GM18526 (cell line): Measurements from ENCODE around the gene MEN1.
A peak's percentile ranks its signal among the peaks of the same experiment; 100 is the strongest.

Experiments
- POLR2A ChIP-seq: IDR thresholded peaks from 3 replicates; pipeline ENCODE4 v1.6.1; 2011; ENCODE audit not compliant: insufficient read length; ENCODE audit errors: extremely low read depth

MEN1 gene

GRCh38 chr11:64826578-64827450 is 16.5 kb upstream of the MEN1 start:
- TF ChIP-seq POLR2A, result no peak

GRCh38 chr11:64826062-64826461 is 15.7 kb upstream of the MEN1 start:
- TF ChIP-seq POLR2A, result no peak

DNA sequence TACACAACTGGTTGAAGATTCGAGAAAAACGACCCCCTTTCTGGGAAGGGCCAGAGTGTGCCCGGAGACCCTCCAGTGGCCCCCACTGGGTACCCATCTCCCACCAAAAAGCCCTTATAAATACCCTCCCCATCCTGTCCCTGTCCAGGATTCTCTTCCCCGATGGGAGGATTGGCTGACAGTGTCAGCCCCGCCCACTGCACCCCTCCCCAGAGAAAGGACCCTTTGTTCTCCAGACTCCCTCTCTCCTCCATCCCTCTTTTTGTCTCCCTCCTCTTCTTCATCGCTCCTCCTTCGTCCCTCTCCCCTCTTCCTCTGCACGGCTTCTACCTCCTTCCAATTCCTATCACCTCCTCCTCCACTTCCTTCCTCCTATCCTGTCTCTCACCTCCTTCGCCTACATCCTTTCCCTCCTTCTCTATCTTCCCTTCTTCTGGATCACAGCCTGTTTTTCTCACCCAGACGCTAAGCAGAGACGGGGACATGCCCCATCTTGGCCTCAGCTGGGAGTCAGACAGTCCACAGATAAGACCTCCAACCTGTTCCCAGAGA is 13.3 kb upstream of the MEN1 start:
- no peak for TF ChIP-seq POLR2A

GRCh38 chr11:64817476-64817875 is 7.1 kb upstream of the MEN1 start:
- TF ChIP-seq POLR2A, result no peak

GRCh38 chr11:64814712-64815187 is 4.4 kb upstream of the MEN1 start:
- TF ChIP-seq POLR2A, result no peak

- no peak for TF ChIP-seq POLR2A
These were observed 3.5 kb upstream of the MEN1 start for GRCh38 chr11:64813826-64814225.

GRCh38 chr11:64810891-64811272 is 531 bp upstream of the MEN1 start:
- TF ChIP-seq POLR2A, result no peak

- TF ChIP-seq POLR2A, result no peak
These were observed 540 bp downstream of the MEN1 start for GRCh38 chr11:64809781-64810241.

DNA sequence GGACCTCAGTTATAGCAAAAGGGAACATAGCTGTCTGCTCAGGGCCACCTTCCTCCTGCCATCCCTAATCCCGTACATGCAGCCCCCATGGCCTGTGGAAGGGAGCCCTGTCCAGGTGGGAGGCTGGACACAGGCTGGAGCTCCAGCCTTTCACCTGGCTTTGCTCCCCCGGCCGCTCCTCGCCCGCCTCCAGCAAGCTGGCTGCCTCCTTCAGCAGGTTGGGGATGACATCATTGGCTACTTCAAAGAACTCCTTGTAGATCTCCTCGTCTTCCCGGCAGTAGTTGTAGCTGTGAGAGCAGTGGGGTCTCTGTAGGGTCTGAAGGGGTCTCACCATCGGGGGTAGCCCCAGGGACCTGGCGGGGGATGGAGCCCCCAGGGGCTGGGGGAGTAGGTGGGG is 4.9 kb downstream of the MEN1 start:
- TF ChIP-seq POLR2A, result no peak

GRCh38 chr11:64804346-64805210 is 5.8 kb downstream of the MEN1 start:
- no peak for TF ChIP-seq POLR2A

DNA sequence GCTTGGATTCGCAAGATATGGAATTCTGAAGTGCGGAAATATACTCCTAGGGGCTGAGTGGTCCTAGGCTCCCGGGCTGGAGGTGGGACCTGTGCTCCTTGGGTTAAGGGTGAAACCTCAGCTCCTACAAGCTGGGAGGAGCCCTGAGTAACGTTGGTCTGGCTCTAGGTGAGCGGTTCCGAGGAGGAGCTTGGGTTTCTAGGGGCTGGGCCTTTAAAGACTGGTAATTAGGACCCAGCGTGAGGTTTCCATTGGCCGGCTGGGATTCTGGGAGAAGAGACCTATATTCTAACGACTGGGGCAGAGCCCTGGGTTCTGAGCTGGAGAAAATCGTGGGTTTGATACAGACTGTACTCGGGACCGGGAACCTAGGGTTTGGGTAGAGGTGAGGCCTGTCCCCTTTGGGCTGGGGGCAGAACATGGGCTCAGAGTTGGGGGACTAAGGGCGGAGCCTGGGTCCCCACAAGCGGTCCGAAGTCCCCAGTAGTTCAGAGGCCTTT is 6.5 kb downstream of the MEN1 start:
- TF ChIP-seq POLR2A, result no peak

- peak; percentile 62 for TF ChIP-seq POLR2A
These were observed 7.0 kb downstream of the MEN1 start, which contains the start of gene MAP4K2 for GRCh38 chr11:64803158-64803845. TSS of gene MAP4K2 (minus strand) at chr11:64803214. CDS start at chr11:64803149, 65 bp downstream.

DNA sequence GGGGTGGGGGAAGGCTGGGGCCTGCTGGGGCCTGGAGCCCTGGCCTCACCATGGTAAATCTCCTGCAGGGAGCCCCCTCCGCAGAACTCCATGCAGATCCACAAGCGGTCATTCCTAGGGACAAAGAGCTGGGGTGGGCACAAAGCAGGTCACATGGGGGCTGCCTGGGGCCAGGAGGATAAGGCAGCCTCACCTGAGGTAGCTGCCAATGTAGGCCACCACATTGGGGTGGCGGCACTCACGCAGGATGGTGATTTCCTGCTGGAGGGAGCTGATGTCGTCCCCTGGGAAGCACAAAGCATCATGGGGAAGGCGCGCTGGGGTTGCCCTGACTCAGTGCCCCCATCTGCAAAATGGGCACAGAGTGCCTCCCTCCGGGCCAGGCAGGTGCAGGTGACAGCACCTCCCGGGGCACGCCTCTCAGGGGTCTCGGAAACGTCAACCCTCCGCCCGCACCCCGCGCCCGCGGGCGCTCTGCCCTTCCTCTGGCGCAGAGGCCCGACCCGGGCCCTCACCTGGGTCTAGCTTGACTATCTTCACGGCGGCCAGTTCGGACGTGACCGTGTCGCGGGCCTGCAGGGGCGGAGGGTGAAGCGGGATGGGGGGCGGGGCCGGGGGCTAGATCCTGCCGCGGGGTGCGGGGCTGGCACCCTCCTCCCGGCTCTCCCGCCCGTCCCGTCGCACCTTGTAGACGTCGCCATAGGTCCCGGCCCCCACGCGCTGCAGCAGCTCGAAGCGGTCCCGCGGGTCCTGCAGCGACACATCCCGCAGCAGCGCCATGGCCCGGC is 7.8 kb downstream of the MEN1 start:
- TF ChIP-seq POLR2A, result peak; percentile 34

GRCh38 chr11:64801561-64802369 is 8.6 kb downstream of the MEN1 start:
- TF ChIP-seq POLR2A, result no peak

GRCh38 chr11:64801158-64801464 is 9.2 kb downstream of the MEN1 start:
- TF ChIP-seq POLR2A, result no peak
